ENCODE results near the gene ABAT. TPM values are rescaled to one million over a fixed set of nuclear protein-coding genes. Genes with fewer than 3 reads are reported as not detected.

Gene ABAT
- total RNA-seq, 4 donors from 2014 or later: 0.55 to 1.9 (median 0.92) TPM

- TF ChIP-seq CTCF (IDR thresholded peaks at IDR 0.05 in 4 of 5, conservative IDR thresholded peaks at IDR 0.05 in 1 of 5): no peak
- no peak for TF ChIP-seq POLR2A (IDR thresholded peaks at IDR 0.05)
Measured at GRCh38 chr16:8632675-8633182, 41.7 kb upstream of the ABAT start.

GRCh38 chr16:8634991-8635736 lies 39.3 kb upstream of the ABAT start:
- in situ Hi-C loops (cut with MboI; ENCODE audit: low sequenced_read_pairs in 4 of 4): no loop called here
- peaks cover 0 to 87% of the 10 kb centered on the region in 2 donors for H3K36me3 ChIP-seq
- no peak overlapping the region for H3K4me3 ChIP-seq
- intact Hi-C loops (cut with DNase I; ENCODE audit: low total_unique reads): no loop called here
- H3K27me3 ChIP-seq: no peaks in the 10 kb centered on the region
- no peak for TF ChIP-seq CTCF (IDR thresholded peaks at IDR 0.05 in 4 of 5, conservative IDR thresholded peaks at IDR 0.05 in 1 of 5)
- no peak for TF ChIP-seq POLR2A (IDR thresholded peaks at IDR 0.05)
- H3K4me1 ChIP-seq: peaks cover 0 to 3% of the 10 kb centered on the region in 2 donors
- ATAC-seq: no peak
- no peaks in the 10 kb centered on the region for H3K9me3 ChIP-seq
- no peak overlapping the region for H3K27ac ChIP-seq
- no peak for DNase-seq

More at GRCh38 chr16:8632675-8633182, 41.7 kb upstream of the ABAT start:
- intact Hi-C loops (cut with DNase I; ENCODE audit: low total_unique reads) (no loop called here), in situ Hi-C loops (cut with MboI; ENCODE audit: low sequenced_read_pairs in 4 of 4) (no loop called here)
- no peaks in the 10 kb centered on the region for H3K27me3 ChIP-seq
- ATAC-seq (peak in 1 of 2 donors; percentile 39), DNase-seq (peak in 1 of 2 donors; percentile 34)
- H3K27ac ChIP-seq: peak overlapping the region in 1 of 4 donors; percentile 14
- no peaks in the 10 kb centered on the region for H3K9me3 ChIP-seq
- H3K36me3 ChIP-seq: peaks cover 0 to 89% of the 10 kb centered on the region in 2 donors
- H3K4me3 ChIP-seq: no peak overlapping the region
- H3K4me1 ChIP-seq: peaks cover 0 to 3% of the 10 kb centered on the region in 2 donors

- Histone ChIP-seq H3K4me3 (no peak overlapping the region), H3K36me3 (peaks cover 0 to 92% of the 10 kb centered on the region in 2 donors), H3K27me3 (no peaks in the 10 kb centered on the region), H3K27ac (no peak overlapping the region), H3K4me1 (no peaks in the 10 kb centered on the region), H3K9me3 (no peaks in the 10 kb centered on the region)
- TF ChIP-seq CTCF (IDR thresholded peaks at IDR 0.05 in 4 of 5, conservative IDR thresholded peaks at IDR 0.05 in 1 of 5) (no peak), POLR2A (IDR thresholded peaks at IDR 0.05) (no peak)
- DNase-seq (no peak), ATAC-seq (no peak)
- intact Hi-C loops (cut with DNase I; ENCODE audit: low total_unique reads) (no loop called here), in situ Hi-C loops (cut with MboI; ENCODE audit: low sequenced_read_pairs in 4 of 4) (no loop called here)
Measured at GRCh38 chr16:8639694-8640093, 34.7 kb upstream of the ABAT start.

GRCh38 chr16:8641671-8642070 lies 32.7 kb upstream of the ABAT start:
- Histone ChIP-seq H3K9me3 (no peaks in the 10 kb centered on the region), H3K4me3 (no peak overlapping the region), H3K27me3 (no peaks in the 10 kb centered on the region), H3K4me1 (no peaks in the 10 kb centered on the region), H3K36me3 (peaks cover 0 to 91% of the 10 kb centered on the region in 2 donors), H3K27ac (no peak overlapping the region)
- no peak for DNase-seq
- in situ Hi-C loops (cut with MboI; ENCODE audit: low sequenced_read_pairs in 4 of 4): no loop called here
- TF ChIP-seq CTCF (IDR thresholded peaks at IDR 0.05 in 4 of 5, conservative IDR thresholded peaks at IDR 0.05 in 1 of 5) (no peak), POLR2A (IDR thresholded peaks at IDR 0.05) (no peak)
- no peak for ATAC-seq
- intact Hi-C loops (cut with DNase I; ENCODE audit: low total_unique reads): no loop called here

Data from gastrocnemius medialis (tissue), 4 donors.